Measurements from ENCODE around the gene BATF3. TPM values are rescaled to one million over a fixed set of nuclear protein-coding genes. Genes with fewer than 3 reads are reported as not detected.
"Not testable (repeated sequence)": the region's sequence is repeated elsewhere in the genome, so short reads cannot be mapped to it uniquely, and the experiment has no call there.

Gene BATF3
- total RNA-seq, 1 donor from 2014 or later, result 0.52 TPM

DNA sequence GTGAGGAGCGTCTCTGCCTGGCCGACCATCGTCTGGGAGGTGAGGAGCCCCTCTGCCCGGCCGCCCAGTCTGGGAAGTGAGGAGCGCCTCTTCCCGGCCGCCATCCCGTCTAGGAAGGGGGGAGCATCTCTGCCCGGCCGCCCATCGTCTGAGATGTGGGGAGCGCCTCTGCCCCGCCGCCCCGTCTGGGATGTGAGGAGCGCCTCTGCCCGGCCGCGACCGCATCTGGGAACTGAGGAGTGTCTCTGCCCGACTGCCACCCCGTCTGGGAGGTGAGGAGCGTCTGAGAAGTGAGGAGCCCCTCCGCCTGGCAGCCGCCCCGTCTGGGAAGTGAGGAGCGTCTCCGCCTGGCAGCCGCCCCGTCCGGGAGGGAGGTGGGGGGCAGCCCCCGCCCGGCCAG lies 25.0 kb upstream of the BATF3 start:
- H3K36me3 ChIP-seq (ENCODE audit: control insufficient read depth in 3 of 3, insufficient read depth in 3 of 3, low read length in 3 of 3); H3K9ac ChIP-seq (ENCODE audit: low read depth in 1 of 3, low read length in 3 of 3); H3K4me1 ChIP-seq (ENCODE audit: control insufficient read depth in 3 of 3, insufficient read depth in 3 of 3, low read length in 3 of 3); H3K27me3 ChIP-seq (ENCODE audit: control insufficient read depth in 3 of 3, insufficient read depth in 3 of 3, low read length in 3 of 3); H3K27ac ChIP-seq (ENCODE audit: low read depth, low read length); H3K9me3 ChIP-seq (ENCODE audit: control insufficient read depth in 3 of 3, low read length in 3 of 3); H3K4me3 ChIP-seq (ENCODE audit: low read length in 3 of 3): not testable (repeated sequence)

GRCh38 chr1:212722270-212722957 lies 22.8 kb upstream of the BATF3 start:
- Histone ChIP-seq H3K27me3 (ENCODE audit: control insufficient read depth in 3 of 3, insufficient read depth in 3 of 3, low read length in 3 of 3) (no peaks in the 10 kb centered on the region), H3K27ac (ENCODE audit: low read depth, low read length) (no peak overlapping the region), H3K9ac (ENCODE audit: low read depth in 1 of 3, low read length in 3 of 3) (no peak overlapping the region), H3K9me3 (ENCODE audit: control insufficient read depth in 3 of 3, low read length in 3 of 3) (no peaks in the 10 kb centered on the region), H3K4me1 (ENCODE audit: control insufficient read depth in 3 of 3, insufficient read depth in 3 of 3, low read length in 3 of 3) (no peaks in the 10 kb centered on the region), H3K36me3 (ENCODE audit: control insufficient read depth in 3 of 3, insufficient read depth in 3 of 3, low read length in 3 of 3) (no peaks in the 10 kb centered on the region), H3K4me3 (ENCODE audit: low read length in 3 of 3) (no peak overlapping the region)

- no peak overlapping the region for H3K27ac ChIP-seq (ENCODE audit: low read depth, low read length)
- no peaks in the 10 kb centered on the region for H3K27me3 ChIP-seq (ENCODE audit: control insufficient read depth in 3 of 3, insufficient read depth in 3 of 3, low read length in 3 of 3)
Measured at GRCh38 chr1:212721388-212722247, 22.0 kb upstream of the BATF3 start.

DNA sequence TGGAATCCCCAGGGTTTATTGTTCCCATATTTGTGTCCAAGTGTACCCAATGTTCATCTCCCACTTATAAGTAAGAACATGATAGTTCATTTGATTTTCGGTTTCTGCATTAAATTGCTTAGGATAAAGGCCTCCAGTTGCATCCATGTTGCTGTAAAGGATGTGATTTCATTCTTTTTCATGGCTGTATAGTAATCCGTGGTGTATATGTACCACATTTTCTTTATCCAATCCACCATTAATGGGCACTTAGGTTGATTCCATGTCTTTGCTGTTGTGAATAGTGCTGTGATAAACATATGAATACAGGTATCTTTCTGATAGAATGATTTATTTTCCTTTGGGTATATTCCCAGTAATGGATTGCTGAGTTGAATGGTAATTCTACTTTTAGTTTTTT lies 20.0 kb upstream of the BATF3 start:
- no peak overlapping the region for H3K27ac ChIP-seq (ENCODE audit: low read depth, low read length)
- no peak overlapping the region for H3K9ac ChIP-seq (ENCODE audit: low read depth in 1 of 3, low read length in 3 of 3)
- H3K36me3 ChIP-seq (ENCODE audit: control insufficient read depth in 3 of 3, insufficient read depth in 3 of 3, low read length in 3 of 3), result no peaks in the 10 kb centered on the region
- no peaks in the 10 kb centered on the region for H3K27me3 ChIP-seq (ENCODE audit: control insufficient read depth in 3 of 3, insufficient read depth in 3 of 3, low read length in 3 of 3)
- no peaks in the 10 kb centered on the region for H3K9me3 ChIP-seq (ENCODE audit: control insufficient read depth in 3 of 3, low read length in 3 of 3)
- no peak overlapping the region for H3K4me3 ChIP-seq (ENCODE audit: low read length in 3 of 3)
- no peaks in the 10 kb centered on the region for H3K4me1 ChIP-seq (ENCODE audit: control insufficient read depth in 3 of 3, insufficient read depth in 3 of 3, low read length in 3 of 3)

More at GRCh38 chr1:212721388-212722247, 22.0 kb upstream of the BATF3 start:
- no peaks in the 10 kb centered on the region for H3K9me3 ChIP-seq (ENCODE audit: control insufficient read depth in 3 of 3, low read length in 3 of 3)
- H3K36me3 ChIP-seq (ENCODE audit: control insufficient read depth in 3 of 3, insufficient read depth in 3 of 3, low read length in 3 of 3), result no peaks in the 10 kb centered on the region
- no peaks in the 10 kb centered on the region for H3K4me1 ChIP-seq (ENCODE audit: control insufficient read depth in 3 of 3, insufficient read depth in 3 of 3, low read length in 3 of 3)
- no peak overlapping the region for H3K4me3 ChIP-seq (ENCODE audit: low read length in 3 of 3)
- H3K9ac ChIP-seq (ENCODE audit: low read depth in 1 of 3, low read length in 3 of 3), result no peak overlapping the region

DNA sequence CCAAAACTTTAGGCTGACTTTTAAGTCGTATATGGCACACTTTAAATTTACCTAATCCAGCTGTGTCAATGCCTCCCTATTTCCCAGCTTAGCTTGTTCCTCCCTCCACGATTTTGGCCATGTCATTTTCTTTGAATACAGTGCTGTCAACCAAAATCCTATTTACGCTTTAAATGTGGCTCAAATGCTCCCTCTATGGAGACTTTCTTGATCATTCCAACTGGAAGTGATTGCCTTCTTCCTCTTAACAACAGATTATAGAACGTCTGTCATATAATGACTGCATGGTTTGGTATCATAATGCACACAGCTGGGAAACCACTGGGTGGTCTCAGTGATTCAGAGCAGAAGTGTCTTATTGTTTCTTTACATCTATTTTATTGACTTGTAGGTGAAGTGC lies 18.9 kb upstream of the BATF3 start:
- Histone ChIP-seq H3K4me1 (ENCODE audit: control insufficient read depth in 3 of 3, insufficient read depth in 3 of 3, low read length in 3 of 3) (no peaks in the 10 kb centered on the region), H3K27me3 (ENCODE audit: control insufficient read depth in 3 of 3, insufficient read depth in 3 of 3, low read length in 3 of 3) (no peaks in the 10 kb centered on the region)

GRCh38 chr1:212716161-212716560 lies 16.5 kb upstream of the BATF3 start:
- Histone ChIP-seq H3K9me3 (ENCODE audit: control insufficient read depth in 3 of 3, low read length in 3 of 3) (no peaks in the 10 kb centered on the region), H3K4me1 (ENCODE audit: control insufficient read depth in 3 of 3, insufficient read depth in 3 of 3, low read length in 3 of 3) (no peaks in the 10 kb centered on the region), H3K27ac (ENCODE audit: low read depth, low read length) (no peak overlapping the region), H3K9ac (ENCODE audit: low read depth in 1 of 3, low read length in 3 of 3) (no peak overlapping the region), H3K4me3 (ENCODE audit: low read length in 3 of 3) (no peak overlapping the region), H3K36me3 (ENCODE audit: control insufficient read depth in 3 of 3, insufficient read depth in 3 of 3, low read length in 3 of 3) (no peaks in the 10 kb centered on the region), H3K27me3 (ENCODE audit: control insufficient read depth in 3 of 3, insufficient read depth in 3 of 3, low read length in 3 of 3) (no peaks in the 10 kb centered on the region)

More for the DNA sequence above, 18.9 kb upstream of the BATF3 start:
- H3K9ac ChIP-seq (ENCODE audit: low read depth in 1 of 3, low read length in 3 of 3), result no peak overlapping the region
- no peak overlapping the region for H3K4me3 ChIP-seq (ENCODE audit: low read length in 3 of 3)
- no peaks in the 10 kb centered on the region for H3K36me3 ChIP-seq (ENCODE audit: control insufficient read depth in 3 of 3, insufficient read depth in 3 of 3, low read length in 3 of 3)
- H3K9me3 ChIP-seq (ENCODE audit: control insufficient read depth in 3 of 3, low read length in 3 of 3), result no peaks in the 10 kb centered on the region
- H3K27ac ChIP-seq (ENCODE audit: low read depth, low read length), result no peak overlapping the region

GRCh38 chr1:212713465-212714136 lies 14.0 kb upstream of the BATF3 start:
- no peaks in the 10 kb centered on the region for H3K4me1 ChIP-seq (ENCODE audit: control insufficient read depth in 3 of 3, insufficient read depth in 3 of 3, low read length in 3 of 3)
- no peak overlapping the region for H3K4me3 ChIP-seq (ENCODE audit: low read length in 3 of 3)
- no peak overlapping the region for H3K27ac ChIP-seq (ENCODE audit: low read depth, low read length)
- no peaks in the 10 kb centered on the region for H3K27me3 ChIP-seq (ENCODE audit: control insufficient read depth in 3 of 3, insufficient read depth in 3 of 3, low read length in 3 of 3)
- no peaks in the 10 kb centered on the region for H3K36me3 ChIP-seq (ENCODE audit: control insufficient read depth in 3 of 3, insufficient read depth in 3 of 3, low read length in 3 of 3)
- H3K9me3 ChIP-seq (ENCODE audit: control insufficient read depth in 3 of 3, low read length in 3 of 3), result no peaks in the 10 kb centered on the region
- H3K9ac ChIP-seq (ENCODE audit: low read depth in 1 of 3, low read length in 3 of 3), result no peak overlapping the region

DNA sequence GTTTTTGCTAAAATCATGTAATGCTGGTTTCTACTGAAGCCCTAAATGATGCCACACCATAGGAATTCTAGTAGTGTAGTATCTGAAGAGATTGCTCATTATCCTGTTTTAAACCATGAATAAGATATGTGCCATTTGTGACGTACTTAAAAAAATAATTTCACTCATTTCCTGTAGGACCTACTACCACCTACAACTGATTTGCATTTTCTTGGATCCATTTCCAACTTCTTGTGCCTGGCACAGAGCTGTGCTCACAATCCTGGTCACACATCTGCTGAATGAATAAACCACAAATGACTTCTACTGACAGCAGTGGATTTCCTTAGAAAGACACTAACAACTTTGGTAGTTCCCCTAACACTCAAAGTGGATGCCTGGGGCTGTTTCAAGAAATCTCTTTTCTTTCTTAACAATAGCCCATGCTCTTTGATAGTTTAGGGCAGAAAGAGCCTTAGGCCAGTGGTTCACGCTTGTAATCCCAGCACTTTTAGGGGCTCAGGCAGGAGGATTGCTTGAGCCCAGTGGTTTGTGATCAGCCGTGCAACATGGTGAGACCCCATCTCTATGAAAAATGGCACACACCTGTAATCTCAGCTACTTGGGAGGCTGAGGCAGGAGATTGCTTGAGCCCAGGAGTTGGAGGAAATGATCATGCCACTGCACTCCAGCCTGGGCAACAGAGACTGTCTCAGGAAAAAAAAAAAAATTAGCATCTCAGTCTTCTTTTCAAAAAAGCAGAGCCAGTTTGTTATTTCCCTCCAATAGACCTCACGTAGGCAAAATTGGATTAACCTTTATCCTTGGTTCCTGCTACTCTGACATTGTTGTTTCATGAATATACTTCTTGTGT lies 13.0 kb upstream of the BATF3 start:
- Histone ChIP-seq H3K27ac (ENCODE audit: low read depth, low read length) (no peak overlapping the region), H3K4me1 (ENCODE audit: control insufficient read depth in 3 of 3, insufficient read depth in 3 of 3, low read length in 3 of 3) (no peaks in the 10 kb centered on the region), H3K9ac (ENCODE audit: low read depth in 1 of 3, low read length in 3 of 3) (no peak overlapping the region), H3K4me3 (ENCODE audit: low read length in 3 of 3) (no peak overlapping the region), H3K36me3 (ENCODE audit: control insufficient read depth in 3 of 3, insufficient read depth in 3 of 3, low read length in 3 of 3) (no peaks in the 10 kb centered on the region), H3K27me3 (ENCODE audit: control insufficient read depth in 3 of 3, insufficient read depth in 3 of 3, low read length in 3 of 3) (no peaks in the 10 kb centered on the region), H3K9me3 (ENCODE audit: control insufficient read depth in 3 of 3, low read length in 3 of 3) (no peaks in the 10 kb centered on the region)

- H3K36me3 ChIP-seq (ENCODE audit: control insufficient read depth in 3 of 3, insufficient read depth in 3 of 3, low read length in 3 of 3); H3K27me3 ChIP-seq (ENCODE audit: control insufficient read depth in 3 of 3, insufficient read depth in 3 of 3, low read length in 3 of 3); H3K9me3 ChIP-seq (ENCODE audit: control insufficient read depth in 3 of 3, low read length in 3 of 3); H3K27ac ChIP-seq (ENCODE audit: low read depth, low read length); H3K4me1 ChIP-seq (ENCODE audit: control insufficient read depth in 3 of 3, insufficient read depth in 3 of 3, low read length in 3 of 3); H3K9ac ChIP-seq (ENCODE audit: low read depth in 1 of 3, low read length in 3 of 3); H3K4me3 ChIP-seq (ENCODE audit: low read length in 3 of 3): not testable (repeated sequence)
Measured at GRCh38 chr1:212711974-212712373, 12.3 kb upstream of the BATF3 start.

All from skeletal muscle tissue (tissue), 4 donors.